Endodermal cell (in vitro differentiated cells): Measurements from ENCODE around the gene UROS. TPM values are rescaled to one million over a fixed set of nuclear protein-coding genes. Genes with fewer than 3 reads are reported as not detected.

Experiments used
- DNase-seq: peaks from one replicate; pipeline ENCODE4 v3.0.0-alpha.2; 2017
- H3K27ac ChIP-seq: 2 replicates; pipeline ENCODE4 v1.5.1; 2013; ENCODE audit warnings: mild to moderate bottlenecking, low read depth, low read length, moderate library complexity
- H3K27me3 ChIP-seq: 2 replicates; pipeline ENCODE4 v1.6.1; 2013; ENCODE audit warnings: mild to moderate bottlenecking, low read length, moderate library complexity; ENCODE audit not compliant: insufficient read depth, control insufficient read depth, poor library complexity, severe bottlenecking
- H3K36me3 ChIP-seq: 2 replicates; pipeline ENCODE4 v1.7.0; 2013; ENCODE audit warnings: mild to moderate bottlenecking, low read length, moderate library complexity; ENCODE audit not compliant: control insufficient read depth, insufficient read depth
- H3K4me1 ChIP-seq: one replicate; pipeline ENCODE4 v1.7.0; 2013; ENCODE audit warnings: low read length; ENCODE audit not compliant: control insufficient read depth, insufficient read depth
- H3K4me3 ChIP-seq: 2 replicates; pipeline ENCODE4 v1.5.1; 2013; ENCODE audit warnings: mild to moderate bottlenecking, low read length, moderate library complexity
- H3K9ac ChIP-seq: 2 replicates; pipeline ENCODE4 v1.6.1; 2013; ENCODE audit warnings: mild to moderate bottlenecking, low read length, moderate library complexity; ENCODE audit not compliant: poor library complexity, severe bottlenecking; ENCODE audit errors: extremely low read depth
- H3K9me3 ChIP-seq: 2 replicates; pipeline ENCODE4 v1.6.1; 2013; ENCODE audit warnings: mild to moderate bottlenecking, low read length, moderate library complexity; ENCODE audit not compliant: control insufficient read depth
- H3K27ac Mint-ChIP-seq: 2 replicates; pipeline ENCODE4 v1.8.0; 2020; ENCODE audit warnings: mixed read lengths
- H3K27me3 Mint-ChIP-seq: 2 replicates; pipeline ENCODE4 v1.8.0; 2021; ENCODE audit warnings: mild to moderate bottlenecking, mixed read lengths; ENCODE audit not compliant: insufficient read depth
- H3K36me3 Mint-ChIP-seq: 2 replicates; pipeline ENCODE4 v1.8.0; 2020; ENCODE audit warnings: low read depth, mixed read lengths
- H3K4me1 Mint-ChIP-seq: 2 replicates; pipeline ENCODE4 v1.8.0; 2020; ENCODE audit warnings: mixed read lengths
- H3K4me3 Mint-ChIP-seq: 2 replicates; pipeline ENCODE4 v1.8.0; 2020; ENCODE audit warnings: mild to moderate bottlenecking, moderate library complexity, mixed read lengths
- H3K9me3 Mint-ChIP-seq: 2 replicates; pipeline ENCODE4 v1.8.0; 2020; ENCODE audit warnings: mild to moderate bottlenecking, mixed read lengths
- CTCF ChIP-seq: fragments of 200-600 bp; sonication (generic); conservative IDR thresholded peaks from 2 replicates; pipeline ENCODE4 v1.5.0; 2021; ENCODE audit warnings: antibody characterized with exemption, mild to moderate bottlenecking
- WGBS, 2 experiments: methylation state at CpG; one replicate each; pipeline versions ENCODE4 v1.1.5 to v1.1.7; 2013; ENCODE audit warnings: missing lambda C conversion rate in 2 of 2, mixed read lengths in 1 of 2; ENCODE audit not compliant: insufficient coverage in 1 of 2, insufficient read length in 1 of 2; 5-methylcytosine and 5-hydroxymethylcytosine counted together
- total RNA-seq, 2 donors: library from RNA; stranded (reverse); fragmentation: NEBNext Ultra II Directional in 1 of 2; extraction: Animal tissue kit (Norgen Biotek cat#: 25700) in 1 of 2; gene quantifications; 2 replicates in 1 of 2; 3 replicates in 1 of 2; pipeline ENCODE4 v1.2.1, GENCODE V29; 2021

Gene UROS
- total RNA-seq, 2 donors from 2014 or later, result 49.2 to 69.4 TPM

- Mint-ChIP-seq H3K4me1 (peaks cover under 1% of the 10 kb centered on the region), H3K27me3 (peaks cover 3% of the 10 kb centered on the region), H3K4me3 (no peak overlapping the region), H3K27ac (no peak overlapping the region), H3K36me3 (no peaks in the 10 kb centered on the region), H3K9me3 (peaks cover 8% of the 10 kb centered on the region)
- Histone ChIP-seq H3K4me1 (no peaks in the 10 kb centered on the region), H3K36me3 (no peaks in the 10 kb centered on the region), H3K4me3 (no peak overlapping the region), H3K9ac (no peak overlapping the region), H3K27me3 (no peaks in the 10 kb centered on the region), H3K27ac (no peak overlapping the region), H3K9me3 (peaks cover 8% of the 10 kb centered on the region)
- TF ChIP-seq CTCF, result no peak
- 91 to 98% methylated on average over 6 to 11 of the region's 11 CpGs for WGBS, 2 experiments
- peak; percentile 40 for DNase-seq
Measured at GRCh38 chr10:125782054-125782453, 41.0 kb downstream of the UROS start.

GRCh38 chr10:125781374-125781773 is 41.7 kb downstream of the UROS start:
- Histone ChIP-seq H3K4me1 (no peaks in the 10 kb centered on the region), H3K4me3 (no peak overlapping the region), H3K36me3 (no peaks in the 10 kb centered on the region), H3K27ac (no peak overlapping the region), H3K9ac (no peak overlapping the region), H3K9me3 (peaks cover 8% of the 10 kb centered on the region), H3K27me3 (no peaks in the 10 kb centered on the region)
- H3K4me3 Mint-ChIP-seq, result no peak overlapping the region
- no peaks in the 10 kb centered on the region for H3K36me3 Mint-ChIP-seq
- no peaks in the 10 kb centered on the region for H3K4me1 Mint-ChIP-seq
- DNase-seq, result peak; percentile 20
- peaks cover 3% of the 10 kb centered on the region for H3K27me3 Mint-ChIP-seq
- WGBS, 2 experiments, result 88 to 94% methylated on average over 4 to 8 of the region's 8 CpGs
- H3K9me3 Mint-ChIP-seq, result peaks cover 8% of the 10 kb centered on the region
- TF ChIP-seq CTCF, result no peak
- H3K27ac Mint-ChIP-seq, result no peak overlapping the region

GRCh38 chr10:125779403-125780327 is 43.4 kb downstream of the UROS start:
- Histone ChIP-seq H3K4me3 (no peak overlapping the region), H3K9ac (no peak overlapping the region), H3K27me3 (no peaks in the 10 kb centered on the region), H3K27ac (no peak overlapping the region), H3K36me3 (no peaks in the 10 kb centered on the region), H3K9me3 (peaks cover 8% of the 10 kb centered on the region), H3K4me1 (no peaks in the 10 kb centered on the region)
- H3K27me3 Mint-ChIP-seq, result peaks cover 3% of the 10 kb centered on the region
- no peak overlapping the region for H3K27ac Mint-ChIP-seq
- H3K4me1 Mint-ChIP-seq, result no peaks in the 10 kb centered on the region
- H3K4me3 Mint-ChIP-seq, result no peak overlapping the region
- H3K9me3 Mint-ChIP-seq, result peaks cover 8% of the 10 kb centered on the region
- DNase-seq, result peak; percentile 20
- no peak for TF ChIP-seq CTCF
- no peaks in the 10 kb centered on the region for H3K36me3 Mint-ChIP-seq
- WGBS, 2 experiments, result 81% methylated on average over 8 to 10 of the region's 10 CpGs
